ENCODE results near the gene LIAS. TPM values are rescaled to one million over a fixed set of nuclear protein-coding genes. Genes with fewer than 3 reads are reported as not detected.
"Not testable (repeated sequence)": the region's sequence is repeated elsewhere in the genome, so short reads cannot be mapped to it uniquely, and the experiment has no call there.

The LIAS gene
- total and polyA plus RNA-seq, 4 donors: 7.1 to 9.7 (median 9.5) TPM

DNA sequence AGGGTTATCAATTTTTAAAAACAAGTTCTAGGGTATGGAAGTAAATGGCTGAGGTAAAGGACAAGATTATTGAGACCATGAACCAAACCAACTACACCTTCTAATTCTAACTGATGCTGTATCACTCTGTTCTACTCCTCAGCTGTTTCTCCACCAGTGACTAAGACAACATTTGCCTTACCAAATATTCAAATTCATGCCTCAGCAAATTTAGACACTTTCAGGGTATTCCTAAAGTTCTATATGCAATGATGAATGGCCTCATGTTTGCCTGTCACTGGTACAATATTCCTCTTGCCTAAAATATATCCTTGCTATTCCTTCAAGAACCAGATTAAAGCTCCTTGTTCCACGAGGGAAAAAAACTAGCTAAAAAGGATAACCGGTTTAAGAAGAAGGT is 5.1 kb upstream of the LIAS start:
- TF ChIP-seq FOXA1 (IDR thresholded peaks at IDR 0.05): no peak
- TF ChIP-seq RAD21 (IDR thresholded peaks at IDR 0.05): no peak
- TF ChIP-seq FOXA2 (IDR thresholded peaks at IDR 0.05): no peak
- no peak for TF ChIP-seq TAF1 (conservative IDR thresholded peaks at IDR 0.05)
- TF ChIP-seq GABPA (IDR thresholded peaks at IDR 0.05 in 1 of 2, conservative IDR thresholded peaks at IDR 0.05 in 1 of 2): no peak
- TF ChIP-seq, protein P1, sequence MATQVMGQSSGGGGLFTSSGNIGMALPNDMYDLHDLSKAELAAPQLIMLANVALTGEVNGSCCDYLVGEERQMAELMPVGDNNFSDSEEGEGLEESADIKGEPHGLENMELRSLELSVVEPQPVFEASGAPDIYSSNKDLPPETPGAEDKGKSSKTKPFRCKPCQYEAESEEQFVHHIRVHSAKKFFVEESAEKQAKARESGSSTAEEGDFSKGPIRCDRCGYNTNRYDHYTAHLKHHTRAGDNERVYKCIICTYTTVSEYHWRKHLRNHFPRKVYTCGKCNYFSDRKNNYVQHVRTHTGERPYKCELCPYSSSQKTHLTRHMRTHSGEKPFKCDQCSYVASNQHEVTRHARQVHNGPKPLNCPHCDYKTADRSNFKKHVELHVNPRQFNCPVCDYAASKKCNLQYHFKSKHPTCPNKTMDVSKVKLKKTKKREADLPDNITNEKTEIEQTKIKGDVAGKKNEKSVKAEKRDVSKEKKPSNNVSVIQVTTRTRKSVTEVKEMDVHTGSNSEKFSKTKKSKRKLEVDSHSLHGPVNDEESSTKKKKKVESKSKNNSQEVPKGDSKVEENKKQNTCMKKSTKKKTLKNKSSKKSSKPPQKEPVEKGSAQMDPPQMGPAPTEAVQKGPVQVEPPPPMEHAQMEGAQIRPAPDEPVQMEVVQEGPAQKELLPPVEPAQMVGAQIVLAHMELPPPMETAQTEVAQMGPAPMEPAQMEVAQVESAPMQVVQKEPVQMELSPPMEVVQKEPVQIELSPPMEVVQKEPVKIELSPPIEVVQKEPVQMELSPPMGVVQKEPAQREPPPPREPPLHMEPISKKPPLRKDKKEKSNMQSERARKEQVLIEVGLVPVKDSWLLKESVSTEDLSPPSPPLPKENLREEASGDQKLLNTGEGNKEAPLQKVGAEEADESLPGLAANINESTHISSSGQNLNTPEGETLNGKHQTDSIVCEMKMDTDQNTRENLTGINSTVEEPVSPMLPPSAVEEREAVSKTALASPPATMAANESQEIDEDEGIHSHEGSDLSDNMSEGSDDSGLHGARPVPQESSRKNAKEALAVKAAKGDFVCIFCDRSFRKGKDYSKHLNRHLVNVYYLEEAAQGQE (IDR thresholded peaks at IDR 0.05): no peak
- no peak for TF ChIP-seq EGR1 (IDR thresholded peaks at IDR 0.05; ENCODE audit: low read depth in 2 of 2)
- no peak for TF ChIP-seq ZBTB33 (IDR thresholded peaks at IDR 0.05)
- TF ChIP-seq SP1 (IDR thresholded peaks at IDR 0.05): no peak
- DNase-seq (ENCODE audit: low spot score): no peak

DNA sequence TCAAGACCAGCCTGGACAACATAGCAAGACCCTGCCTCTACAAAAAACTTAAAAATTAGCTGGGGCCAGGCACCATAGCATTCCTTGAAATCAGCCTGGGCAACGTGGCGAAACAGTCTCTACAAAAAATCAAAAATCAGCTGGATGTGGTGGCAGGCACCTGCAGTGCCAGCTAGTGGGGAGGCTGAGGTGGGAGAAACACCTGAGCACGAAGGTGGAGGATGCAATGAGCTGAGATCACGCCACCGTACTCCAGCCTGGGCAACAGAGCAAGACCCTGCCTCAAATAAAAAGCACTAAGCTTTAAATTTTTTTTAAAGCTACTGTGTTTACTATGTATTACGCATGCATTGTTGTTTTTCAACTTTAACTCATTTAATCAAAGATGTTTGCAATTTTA is 3.4 kb upstream of the LIAS start:
- WGBS: 94% methylated on average over 6 of the region's 6 CpGs
- Histone ChIP-seq H3K27ac (ENCODE audit: low read depth in 1 of 2, low read length in 2 of 2) (no peak overlapping the region), H3K9ac (ENCODE audit: low read depth in 1 of 2, low read length in 2 of 2) (no peak overlapping the region), H3K4me3 (ENCODE audit: low read depth in 1 of 3, low read length in 3 of 3) (no peak overlapping the region), H3K27me3 (ENCODE audit: control insufficient read depth in 4 of 4, insufficient read depth in 4 of 4, low read length in 3 of 4) (no peaks in the 10 kb centered on the region), H3K9me3 (ENCODE audit: control insufficient read depth in 4 of 4, low read length in 3 of 4) (no peaks in the 10 kb centered on the region), H3K36me3 (ENCODE audit: control insufficient read depth in 4 of 4, insufficient read depth in 3 of 4, low read depth in 1 of 4, low read length in 3 of 4) (peaks cover 19 to 59% (median 48%) of the 10 kb centered on the region in 4 donors), H3K4me1 (ENCODE audit: control insufficient read depth in 4 of 4, insufficient read depth in 4 of 4, low read length in 3 of 4) (peaks cover 14 to 39% (median 29%) of the 10 kb centered on the region in 4 donors)
- TF ChIP-seq YY1 (IDR thresholded peaks at IDR 0.05): no peak
- TF ChIP-seq EGR1 (IDR thresholded peaks at IDR 0.05; ENCODE audit: low read depth in 2 of 2): no peak
- DNase-seq (ENCODE audit: low spot score): no peak

More for the DNA sequence above, 5.1 kb upstream of the LIAS start:
- no peak overlapping the region for H3K27ac ChIP-seq (ENCODE audit: low read depth in 1 of 2, low read length in 2 of 2)
- H3K27me3 ChIP-seq (ENCODE audit: control insufficient read depth in 4 of 4, insufficient read depth in 4 of 4, low read length in 3 of 4): no peaks in the 10 kb centered on the region
- H3K4me1 ChIP-seq (ENCODE audit: control insufficient read depth in 4 of 4, insufficient read depth in 4 of 4, low read length in 3 of 4): peaks cover 14 to 41% (median 31%) of the 10 kb centered on the region in 4 donors
- no peak overlapping the region for H3K4me3 ChIP-seq (ENCODE audit: low read depth in 1 of 3, low read length in 3 of 3)
- no peak overlapping the region for H3K9ac ChIP-seq (ENCODE audit: low read depth in 1 of 2, low read length in 2 of 2)
- peaks cover 19 to 59% (median 51%) of the 10 kb centered on the region in 4 donors for H3K36me3 ChIP-seq (ENCODE audit: control insufficient read depth in 4 of 4, insufficient read depth in 3 of 4, low read depth in 1 of 4, low read length in 3 of 4)
- 60% methylated on average over 2 of the region's 2 CpGs for whole genome bisulfite sequencing
- H3K9me3 ChIP-seq (ENCODE audit: control insufficient read depth in 4 of 4, low read length in 3 of 4): no peaks in the 10 kb centered on the region

DNA sequence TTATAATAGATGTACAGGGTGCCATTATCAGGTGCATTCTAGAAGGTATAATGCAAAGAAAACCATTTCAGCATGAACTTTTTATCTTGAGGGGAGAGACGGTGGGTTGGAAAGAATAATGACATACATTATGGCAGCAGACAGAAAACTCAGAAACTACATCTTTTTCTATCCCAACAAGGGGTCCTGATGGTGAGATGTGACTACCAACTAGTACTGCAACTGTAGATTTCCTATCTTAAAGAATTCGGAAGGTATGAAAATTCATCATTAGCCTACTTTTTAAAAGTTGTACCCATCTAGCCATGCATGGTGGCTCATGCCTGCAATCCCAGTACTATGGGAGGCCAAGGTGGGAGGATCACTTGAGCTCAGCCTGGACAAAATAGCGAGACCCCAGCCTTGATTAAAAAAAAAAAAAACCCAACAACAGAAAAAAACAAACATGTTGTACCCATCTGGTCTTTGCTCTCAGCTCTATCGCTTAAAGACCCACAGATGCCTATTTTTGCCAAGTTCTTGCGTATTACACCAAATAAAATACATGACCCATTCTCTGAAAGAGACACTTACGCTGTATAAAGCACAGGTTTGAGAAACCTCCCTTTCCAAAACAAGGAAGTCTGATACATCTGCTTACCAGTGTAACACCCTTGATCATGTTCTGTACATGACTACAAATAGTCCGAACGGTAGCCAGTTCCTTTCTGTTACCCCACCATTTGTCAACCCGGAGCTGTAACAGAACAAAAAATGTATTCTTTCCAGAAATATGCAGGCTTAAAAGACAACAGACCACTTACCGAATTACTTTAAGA is 1.7 kb upstream of the LIAS start:
- TF ChIP-seq ZBTB33 (IDR thresholded peaks at IDR 0.05) (no peak), HNF4G (IDR thresholded peaks at IDR 0.05) (no peak), SP1 (IDR thresholded peaks at IDR 0.05) (no peak)
- peak overlapping the region; percentile 83 to 99 (median 89) for H3K4me3 ChIP-seq (ENCODE audit: low read depth in 1 of 3, low read length in 3 of 3)
- H3K27ac ChIP-seq (ENCODE audit: low read depth in 1 of 2, low read length in 2 of 2): peak overlapping the region; percentile 92 to 96
- no peaks in the 10 kb centered on the region for H3K9me3 ChIP-seq (ENCODE audit: control insufficient read depth in 4 of 4, low read length in 3 of 4)
- H3K4me1 ChIP-seq (ENCODE audit: control insufficient read depth in 4 of 4, insufficient read depth in 4 of 4, low read length in 3 of 4): peaks cover 9 to 27% (median 19%) of the 10 kb centered on the region in 4 donors
- WGBS: 72% methylated on average over 10 of the region's 10 CpGs
- H3K9ac ChIP-seq (ENCODE audit: low read depth in 1 of 2, low read length in 2 of 2): peak overlapping the region; percentile 98
- H3K27me3 ChIP-seq (ENCODE audit: control insufficient read depth in 4 of 4, insufficient read depth in 4 of 4, low read length in 3 of 4): no peaks in the 10 kb centered on the region
- H3K36me3 ChIP-seq (ENCODE audit: control insufficient read depth in 4 of 4, insufficient read depth in 3 of 4, low read depth in 1 of 4, low read length in 3 of 4): peaks cover 13 to 59% (median 41%) of the 10 kb centered on the region in 4 donors
- DNase-seq (ENCODE audit: low spot score): no peak

DNA sequence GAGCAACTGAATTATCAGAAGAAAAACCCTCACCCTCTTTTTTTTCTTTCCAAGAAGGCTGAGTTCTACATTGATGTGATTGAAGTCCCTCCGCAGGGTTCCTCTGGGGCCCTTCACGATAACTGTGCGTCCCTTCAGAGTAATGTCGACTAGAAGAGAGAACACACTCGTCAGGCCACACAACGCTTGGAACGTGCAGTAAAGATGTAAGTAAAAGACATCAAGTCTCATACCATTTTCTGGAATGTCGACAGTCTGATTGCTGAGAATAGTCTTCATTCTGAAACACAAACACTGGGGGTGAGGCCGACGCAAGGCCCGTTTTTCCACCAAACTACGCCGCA is 723 bp upstream of the LIAS start:
- Histone ChIP-seq H3K9ac (ENCODE audit: low read depth in 1 of 2, low read length in 2 of 2) (peak overlapping the region; percentile 98), H3K4me3 (ENCODE audit: low read depth in 1 of 3, low read length in 3 of 3) (peak overlapping the region; percentile 83 to 99 (median 89)), H3K36me3 (ENCODE audit: control insufficient read depth in 4 of 4, insufficient read depth in 3 of 4, low read depth in 1 of 4, low read length in 3 of 4) (peaks cover 8 to 53% (median 33%) of the 10 kb centered on the region in 4 donors), H3K27ac (ENCODE audit: low read depth in 1 of 2, low read length in 2 of 2) (peak overlapping the region; percentile 92 to 96), H3K4me1 (ENCODE audit: control insufficient read depth in 4 of 4, insufficient read depth in 4 of 4, low read length in 3 of 4) (peaks cover 9 to 24% (median 19%) of the 10 kb centered on the region in 4 donors)
- not testable (repeated sequence) for H3K9me3 ChIP-seq (ENCODE audit: control insufficient read depth in 4 of 4, low read length in 3 of 4); DNase-seq (ENCODE audit: low spot score); H3K27me3 ChIP-seq (ENCODE audit: control insufficient read depth in 4 of 4, insufficient read depth in 4 of 4, low read length in 3 of 4)
- WGBS: under 1% methylated on average over 13 of the region's 13 CpGs
